ENCODE results near the gene RPS6KA4.

- TF ChIP-seq POLR2A (IDR thresholded peaks at IDR 0.05), result no peak
- no peak for TF ChIP-seq CTCF (IDR thresholded peaks at IDR 0.05)
Observed at GRCh38 chr11:64396079-64396591, 37.2 kb downstream of the RPS6KA4 start.

All from uterus (tissue), 2 donors.